Nephron progenitor cell (in vitro differentiated cells): ENCODE data around the gene ALOX12B.

Experiments
- DNase-seq: peaks from one replicate; pipeline ENCODE4 v3.0.0; 2021
- H3K27ac Mint-ChIP-seq: 2 replicates; pipeline ENCODE4 v1.8.0; 2021; ENCODE audit warnings: mild to moderate bottlenecking, moderate library complexity, mixed read lengths
- H3K27me3 Mint-ChIP-seq: 2 replicates; pipeline ENCODE4 v1.8.0; 2021; ENCODE audit warnings: mild to moderate bottlenecking, low read depth, mixed read lengths; ENCODE audit not compliant: poor library complexity
- H3K36me3 Mint-ChIP-seq: 2 replicates; pipeline ENCODE4 v1.8.0; 2021; ENCODE audit warnings: low read depth, mixed read lengths
- H3K4me1 Mint-ChIP-seq: 2 replicates; pipeline ENCODE4 v1.8.0; 2021; ENCODE audit warnings: mixed read lengths
- H3K4me3 Mint-ChIP-seq: 2 replicates; pipeline ENCODE4 v1.8.0; 2021; ENCODE audit warnings: mild to moderate bottlenecking, moderate library complexity, mixed read lengths
- H3K9me3 Mint-ChIP-seq: 2 replicates; pipeline ENCODE4 v1.8.0; 2021; ENCODE audit warnings: mild to moderate bottlenecking, moderate library complexity, mixed read lengths
- TF ChIP-seq, protein P1 (sequence below): fragments of 200-600 bp; sonication (generic); IDR thresholded peaks from 2 replicates; pipeline ENCODE4 v1.5.0; 2021; ENCODE audit warnings: antibody characterized with exemption

The ALOX12B gene

DNA sequence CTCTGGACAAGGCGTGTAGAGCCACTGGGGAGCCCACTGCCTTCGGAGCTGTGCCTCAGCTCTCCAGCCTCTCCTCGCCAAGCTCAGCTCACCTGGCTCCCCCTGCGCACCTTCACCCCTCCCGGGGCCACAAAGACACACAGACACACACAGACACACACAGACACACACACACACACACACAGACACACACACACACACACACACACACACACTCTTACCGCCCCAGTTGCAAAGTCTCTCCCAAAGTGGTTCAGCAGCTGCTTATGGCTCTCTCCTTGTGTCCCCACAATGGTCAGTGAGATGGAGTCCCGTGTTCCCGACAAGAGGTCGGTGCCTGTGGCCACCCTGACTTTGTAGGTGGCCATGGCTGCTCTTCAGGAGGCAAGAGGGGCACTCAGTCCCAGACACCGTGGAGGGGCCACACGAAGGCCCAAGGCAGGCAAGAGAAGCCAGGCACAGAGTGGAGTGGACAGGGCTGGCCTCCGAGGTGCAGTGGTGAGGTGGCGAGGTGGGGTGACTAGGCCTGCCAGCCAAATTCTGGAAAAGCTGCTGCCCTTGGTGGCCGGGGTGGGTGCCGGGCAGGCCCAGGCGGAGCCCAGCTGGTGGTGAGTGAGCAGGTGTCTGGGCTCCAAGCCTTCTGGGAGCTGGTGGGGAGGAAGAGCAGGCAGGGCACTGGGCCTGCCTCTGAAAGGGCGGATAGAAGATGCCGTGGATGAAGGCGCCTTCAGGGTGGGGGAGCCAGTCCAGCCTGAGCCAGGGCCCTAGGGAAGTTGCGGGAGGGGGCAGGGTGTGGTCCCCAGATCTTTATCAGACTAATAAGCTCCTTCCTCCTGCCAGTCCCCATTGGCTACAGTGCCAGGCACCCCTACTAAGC lies at the start of gene ALOX12B:
ALOX12B (minus strand) TSS at position 642 of the 877 bp plus-strand sequence; CDS start at position 368, 274 bp downstream.
- no peak within 1 kb of the TSS for H3K4me3 Mint-ChIP-seq
- TF ChIP-seq, protein P1, sequence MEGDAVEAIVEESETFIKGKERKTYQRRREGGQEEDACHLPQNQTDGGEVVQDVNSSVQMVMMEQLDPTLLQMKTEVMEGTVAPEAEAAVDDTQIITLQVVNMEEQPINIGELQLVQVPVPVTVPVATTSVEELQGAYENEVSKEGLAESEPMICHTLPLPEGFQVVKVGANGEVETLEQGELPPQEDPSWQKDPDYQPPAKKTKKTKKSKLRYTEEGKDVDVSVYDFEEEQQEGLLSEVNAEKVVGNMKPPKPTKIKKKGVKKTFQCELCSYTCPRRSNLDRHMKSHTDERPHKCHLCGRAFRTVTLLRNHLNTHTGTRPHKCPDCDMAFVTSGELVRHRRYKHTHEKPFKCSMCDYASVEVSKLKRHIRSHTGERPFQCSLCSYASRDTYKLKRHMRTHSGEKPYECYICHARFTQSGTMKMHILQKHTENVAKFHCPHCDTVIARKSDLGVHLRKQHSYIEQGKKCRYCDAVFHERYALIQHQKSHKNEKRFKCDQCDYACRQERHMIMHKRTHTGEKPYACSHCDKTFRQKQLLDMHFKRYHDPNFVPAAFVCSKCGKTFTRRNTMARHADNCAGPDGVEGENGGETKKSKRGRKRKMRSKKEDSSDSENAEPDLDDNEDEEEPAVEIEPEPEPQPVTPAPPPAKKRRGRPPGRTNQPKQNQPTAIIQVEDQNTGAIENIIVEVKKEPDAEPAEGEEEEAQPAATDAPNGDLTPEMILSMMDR: no peak
- peak within 1 kb of the TSS; percentile 69 for H3K27ac Mint-ChIP-seq
- no peaks in the 10 kb centered on the region for H3K4me1 Mint-ChIP-seq
- H3K9me3 Mint-ChIP-seq: no peaks in the 10 kb centered on the region
- peaks cover 94% of the 10 kb centered on the region for H3K27me3 Mint-ChIP-seq
- no peaks in the 10 kb centered on the region for H3K36me3 Mint-ChIP-seq
- no peak for DNase-seq

DNA sequence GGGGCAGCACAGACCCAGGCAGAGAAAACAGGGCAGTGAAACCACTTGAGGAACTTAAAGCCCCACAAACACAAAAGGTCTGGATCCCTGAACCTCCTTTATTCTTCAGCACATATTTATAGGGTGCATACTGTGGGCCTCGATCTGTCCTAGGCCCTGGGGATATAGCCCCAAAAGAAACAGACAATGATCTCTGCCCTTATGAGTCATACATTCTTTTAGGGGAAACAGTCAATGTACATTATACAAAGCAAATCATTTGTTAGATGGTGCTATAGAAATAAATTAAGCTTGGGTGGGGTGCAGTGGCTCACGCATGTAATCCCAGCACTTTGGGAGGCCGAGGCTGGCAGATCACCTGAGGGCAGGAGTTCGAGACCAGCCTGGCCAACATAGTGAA lies 46.4 kb upstream of the ALOX12B start:
- Mint-ChIP-seq H3K9me3 (no peaks in the 10 kb centered on the region), H3K27ac (no peak overlapping the region), H3K4me1 (peaks cover 12% of the 10 kb centered on the region), H3K4me3 (no peak overlapping the region), H3K36me3 (no peaks in the 10 kb centered on the region), H3K27me3 (peaks cover 31% of the 10 kb centered on the region)
- TF ChIP-seq, protein P1: no peak
- no peak for DNase-seq

DNA sequence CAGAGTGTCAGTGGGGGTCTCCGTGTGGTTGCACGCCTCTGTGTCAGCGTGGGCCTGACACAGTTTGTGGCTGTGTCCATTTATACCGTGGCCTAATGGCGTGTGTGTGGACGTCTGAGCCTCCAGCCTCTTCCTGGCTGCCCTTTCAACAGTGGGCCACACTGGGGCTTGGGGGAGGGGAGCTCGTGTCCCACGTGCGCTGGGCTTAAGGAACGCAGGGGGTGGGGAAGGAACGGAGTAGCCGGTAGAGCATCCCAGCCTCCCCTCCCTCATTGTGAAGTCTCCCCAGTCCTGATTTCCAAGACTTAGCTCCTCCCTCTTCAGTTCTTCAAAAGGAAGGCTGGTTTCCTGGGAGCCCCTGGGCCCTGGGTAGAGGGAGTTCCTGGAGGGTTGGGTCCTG lies 45.9 kb upstream of the ALOX12B start:
- Mint-ChIP-seq H3K36me3 (no peaks in the 10 kb centered on the region), H3K27ac (no peak overlapping the region), H3K27me3 (peaks cover 33% of the 10 kb centered on the region), H3K4me1 (peaks cover 12% of the 10 kb centered on the region), H3K4me3 (no peak overlapping the region), H3K9me3 (no peaks in the 10 kb centered on the region)
- TF ChIP-seq, protein P1: no peak
- no peak for DNase-seq

DNA sequence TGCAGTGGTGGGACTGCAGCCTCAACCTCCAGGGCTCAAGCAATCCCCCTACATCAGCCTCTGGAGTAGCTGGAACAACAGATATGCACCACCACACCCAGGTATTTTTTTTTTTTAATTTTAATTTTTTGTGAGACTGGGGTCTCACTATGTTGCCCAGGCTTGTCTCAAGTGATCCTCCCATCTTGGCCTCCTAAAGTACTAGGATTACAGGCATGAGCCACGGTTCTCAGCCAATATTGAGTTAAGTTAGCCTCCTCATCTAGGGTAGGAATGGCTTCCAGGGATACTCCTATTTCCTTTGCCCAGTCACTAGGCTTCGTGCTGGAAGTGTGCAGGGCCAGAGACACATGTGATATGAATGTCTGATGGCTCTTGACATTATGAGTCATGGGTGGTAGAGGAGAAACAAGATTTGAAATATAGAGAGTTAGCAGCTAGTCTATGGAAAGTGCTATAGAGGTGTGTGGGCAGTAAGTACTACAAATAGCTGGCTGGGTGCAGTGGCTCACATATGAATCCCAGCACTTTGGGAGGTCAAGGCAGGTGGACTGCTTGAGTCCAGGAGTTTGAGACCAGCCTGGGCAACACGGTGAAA lies 44.4 kb upstream of the ALOX12B start:
- TF ChIP-seq, protein P1: no peak
- peaks cover 17% of the 10 kb centered on the region for H3K4me1 Mint-ChIP-seq
- no peaks in the 10 kb centered on the region for H3K9me3 Mint-ChIP-seq
- H3K36me3 Mint-ChIP-seq: no peaks in the 10 kb centered on the region
- H3K27ac Mint-ChIP-seq: no peak overlapping the region
- no peak for DNase-seq
- peaks cover 39% of the 10 kb centered on the region for H3K27me3 Mint-ChIP-seq
- H3K4me3 Mint-ChIP-seq: no peak overlapping the region

DNA sequence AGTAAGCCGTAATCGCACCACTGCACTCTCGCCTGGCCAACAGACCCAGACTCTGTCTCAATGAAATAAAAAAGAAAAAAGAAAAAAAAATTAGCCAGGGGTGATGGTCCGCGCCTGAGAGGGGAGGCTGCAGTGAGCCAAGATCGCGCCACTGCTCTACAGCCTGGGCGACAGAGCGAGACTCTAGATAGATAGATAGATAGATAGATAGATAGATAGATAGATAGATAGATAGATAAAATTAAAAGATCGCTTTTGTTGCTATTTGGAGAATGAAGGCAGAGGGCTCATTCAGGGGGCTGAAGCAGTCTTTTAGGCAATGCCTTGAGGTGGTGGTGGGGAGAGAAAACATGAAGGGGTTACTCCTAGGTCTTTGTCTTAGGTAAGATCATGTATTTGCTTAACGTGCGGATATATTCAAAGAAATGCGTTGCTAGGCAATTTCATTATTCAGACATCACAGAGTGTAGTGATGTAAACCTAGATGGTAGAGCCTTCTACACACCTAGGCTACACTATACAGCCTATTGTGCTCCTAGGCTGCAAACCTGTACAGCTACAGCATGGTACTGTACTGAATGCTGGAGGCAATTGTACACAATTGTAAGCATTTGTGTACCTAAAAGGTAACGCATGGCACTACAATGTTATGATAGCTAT lies 40.7 kb upstream of the ALOX12B start:
- peaks cover 31% of the 10 kb centered on the region for H3K4me1 Mint-ChIP-seq
- DNase-seq: no peak
- no peak overlapping the region for H3K4me3 Mint-ChIP-seq
- H3K9me3 Mint-ChIP-seq: no peaks in the 10 kb centered on the region
- no peak overlapping the region for H3K27ac Mint-ChIP-seq
- TF ChIP-seq, protein P1: no peak
- peaks cover 57% of the 10 kb centered on the region for H3K27me3 Mint-ChIP-seq
- H3K36me3 Mint-ChIP-seq: no peaks in the 10 kb centered on the region
